WTC11 (cell line): ENCODE measurements around the gene CHIT1.

Experiments
- CBFB ChIP-seq: sonication (generic); formaldehyde crosslinking; IDR thresholded peaks from 2 replicates; pipeline ENCODE4 v1.8.1; 2022; ENCODE audit warnings: mild to moderate bottlenecking, low read depth, missing genetic modification reagents
- ETV6 ChIP-seq: sonication (generic); formaldehyde crosslinking; IDR thresholded peaks from 2 replicates; pipeline ENCODE4 v1.8.1; 2022; ENCODE audit warnings: mild to moderate bottlenecking, missing genetic modification reagents
- JUN ChIP-seq: sonication (generic); formaldehyde crosslinking; IDR thresholded peaks from 2 replicates; pipeline ENCODE4 v1.8.0; 2023; ENCODE audit warnings: mild to moderate bottlenecking, missing genetic modification reagents
- MYBL2 ChIP-seq: sonication (generic); formaldehyde crosslinking; IDR thresholded peaks from 2 replicates; pipeline ENCODE4 v1.8.1; 2023; ENCODE audit warnings: mild to moderate bottlenecking, moderate library complexity, missing genetic modification reagents
- NR3C1 ChIP-seq: sonication (generic); formaldehyde crosslinking; conservative IDR thresholded peaks from 2 replicates; pipeline ENCODE4 v1.8.1; 2023; ENCODE audit warnings: low read depth, mild to moderate bottlenecking, missing genetic modification reagents
- PRRX2 ChIP-seq: fragments of 250-450 bp; sonication (Bioruptor Pico); IDR thresholded peaks from 2 replicates; pipeline ENCODE4 v1.8.0; 2021; ENCODE audit warnings: mild to moderate bottlenecking
- SP1 ChIP-seq: sonication (generic); formaldehyde crosslinking; conservative IDR thresholded peaks from 2 replicates; pipeline ENCODE4 v1.8.1; 2022; ENCODE audit warnings: missing genetic modification reagents
- TEAD4 ChIP-seq: sonication (generic); formaldehyde crosslinking; IDR thresholded peaks from 2 replicates; pipeline ENCODE4 v1.8.0; 2022; ENCODE audit warnings: mild to moderate bottlenecking, missing genetic modification reagents
- ZNF317 ChIP-seq: sonication (generic); formaldehyde crosslinking; IDR thresholded peaks from 2 replicates; pipeline ENCODE4 v1.8.1; 2023; ENCODE audit warnings: low read depth, mild to moderate bottlenecking, moderate library complexity, missing genetic modification reagents, borderline replicate concordance
- ZNF416 ChIP-seq: fragments of 250-450 bp; sonication (Bioruptor Pico); IDR thresholded peaks from 2 replicates; pipeline ENCODE4 v1.9.0; 2021; ENCODE audit warnings: mild to moderate bottlenecking, inconsistent platforms
- TF ChIP-seq, protein P1 (sequence below): fragments of 200-600 bp; IDR thresholded peaks from 2 replicates; pipeline ENCODE4 v1.8.0; 2022; ENCODE audit warnings: antibody characterized with exemption
- TF ChIP-seq, protein P2 (sequence below): sonication (generic); formaldehyde crosslinking; IDR thresholded peaks from 2 replicates; pipeline ENCODE4 v1.8.1; 2023; ENCODE audit warnings: mild to moderate bottlenecking, missing genetic modification reagents
- TF ChIP-seq, protein P3 (sequence below): sonication (generic); formaldehyde crosslinking; conservative IDR thresholded peaks from 2 replicates; pipeline ENCODE4 v1.8.1; 2022; ENCODE audit warnings: mild to moderate bottlenecking, missing genetic modification reagents
- TF ChIP-seq, protein P4 (sequence below): sonication (generic); formaldehyde crosslinking; IDR thresholded peaks from 2 replicates; pipeline ENCODE4 v1.8.0; 2022; ENCODE audit warnings: mild to moderate bottlenecking, missing genetic modification reagents

DNA sequence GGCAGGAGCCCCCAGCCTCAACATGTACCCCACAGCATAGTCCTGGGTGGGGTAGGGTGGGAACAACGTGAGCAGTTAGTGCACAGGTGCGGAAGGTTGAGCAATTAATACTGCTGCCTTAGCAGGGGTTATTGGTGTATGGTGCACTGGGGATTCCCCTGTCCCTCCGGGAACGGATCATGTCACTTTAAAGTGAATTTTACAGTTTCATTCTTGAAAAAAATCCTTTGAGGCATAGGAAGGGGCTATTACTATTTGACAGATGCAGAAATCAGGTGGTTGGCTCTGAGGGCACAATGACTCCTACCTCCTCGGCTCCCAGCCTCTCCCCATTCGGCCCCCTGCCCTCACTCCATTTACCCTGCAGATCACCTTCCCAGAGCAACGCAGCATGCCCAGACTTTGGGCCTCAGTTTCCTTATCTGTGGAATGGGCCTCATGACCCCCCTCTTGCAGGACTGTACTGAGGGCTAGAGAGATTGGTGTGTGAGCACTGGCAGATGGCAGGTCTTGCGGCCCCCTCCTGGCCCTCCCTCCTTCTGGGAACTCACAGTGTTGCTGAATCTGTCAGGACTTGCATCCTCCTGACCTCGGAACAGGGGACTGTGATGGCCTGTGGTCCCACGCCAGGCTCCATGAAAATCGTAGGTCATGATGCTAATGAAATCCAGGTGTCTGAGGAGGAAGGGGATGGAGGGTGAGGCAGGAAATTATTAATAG lies 48.7 kb downstream of the CHIT1 start:
- TF ChIP-seq, protein P1, sequence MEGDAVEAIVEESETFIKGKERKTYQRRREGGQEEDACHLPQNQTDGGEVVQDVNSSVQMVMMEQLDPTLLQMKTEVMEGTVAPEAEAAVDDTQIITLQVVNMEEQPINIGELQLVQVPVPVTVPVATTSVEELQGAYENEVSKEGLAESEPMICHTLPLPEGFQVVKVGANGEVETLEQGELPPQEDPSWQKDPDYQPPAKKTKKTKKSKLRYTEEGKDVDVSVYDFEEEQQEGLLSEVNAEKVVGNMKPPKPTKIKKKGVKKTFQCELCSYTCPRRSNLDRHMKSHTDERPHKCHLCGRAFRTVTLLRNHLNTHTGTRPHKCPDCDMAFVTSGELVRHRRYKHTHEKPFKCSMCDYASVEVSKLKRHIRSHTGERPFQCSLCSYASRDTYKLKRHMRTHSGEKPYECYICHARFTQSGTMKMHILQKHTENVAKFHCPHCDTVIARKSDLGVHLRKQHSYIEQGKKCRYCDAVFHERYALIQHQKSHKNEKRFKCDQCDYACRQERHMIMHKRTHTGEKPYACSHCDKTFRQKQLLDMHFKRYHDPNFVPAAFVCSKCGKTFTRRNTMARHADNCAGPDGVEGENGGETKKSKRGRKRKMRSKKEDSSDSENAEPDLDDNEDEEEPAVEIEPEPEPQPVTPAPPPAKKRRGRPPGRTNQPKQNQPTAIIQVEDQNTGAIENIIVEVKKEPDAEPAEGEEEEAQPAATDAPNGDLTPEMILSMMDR: no peak
- TF ChIP-seq ZNF416 (CRISPR knock-in tag) (no peak), JUN (no peak), CBFB (no peak), SP1 (no peak), NR3C1 (CRISPR knock-in tag) (no peak), ZNF317 (no peak), ETV6 (no peak), PRRX2 (CRISPR knock-in tag) (no peak), TEAD4 (no peak), MYBL2 (no peak)
- TF ChIP-seq, protein P2, sequence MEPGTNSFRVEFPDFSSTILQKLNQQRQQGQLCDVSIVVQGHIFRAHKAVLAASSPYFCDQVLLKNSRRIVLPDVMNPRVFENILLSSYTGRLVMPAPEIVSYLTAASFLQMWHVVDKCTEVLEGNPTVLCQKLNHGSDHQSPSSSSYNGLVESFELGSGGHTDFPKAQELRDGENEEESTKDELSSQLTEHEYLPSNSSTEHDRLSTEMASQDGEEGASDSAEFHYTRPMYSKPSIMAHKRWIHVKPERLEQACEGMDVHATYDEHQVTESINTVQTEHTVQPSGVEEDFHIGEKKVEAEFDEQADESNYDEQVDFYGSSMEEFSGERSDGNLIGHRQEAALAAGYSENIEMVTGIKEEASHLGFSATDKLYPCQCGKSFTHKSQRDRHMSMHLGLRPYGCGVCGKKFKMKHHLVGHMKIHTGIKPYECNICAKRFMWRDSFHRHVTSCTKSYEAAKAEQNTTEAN (CRISPR knock-in tag): no peak
- TF ChIP-seq, protein P3, sequence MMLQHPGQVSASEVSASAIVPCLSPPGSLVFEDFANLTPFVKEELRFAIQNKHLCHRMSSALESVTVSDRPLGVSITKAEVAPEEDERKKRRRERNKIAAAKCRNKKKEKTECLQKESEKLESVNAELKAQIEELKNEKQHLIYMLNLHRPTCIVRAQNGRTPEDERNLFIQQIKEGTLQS (CRISPR knock-in tag): no peak
- TF ChIP-seq, protein P4, sequence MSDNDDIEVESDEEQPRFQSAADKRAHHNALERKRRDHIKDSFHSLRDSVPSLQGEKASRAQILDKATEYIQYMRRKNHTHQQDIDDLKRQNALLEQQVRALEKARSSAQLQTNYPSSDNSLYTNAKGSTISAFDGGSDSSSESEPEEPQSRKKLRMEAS (CRISPR knock-in tag): no peak
